ENCODE measurements around the gene ADAMTS17.

ADAMTS17 gene

DNA sequence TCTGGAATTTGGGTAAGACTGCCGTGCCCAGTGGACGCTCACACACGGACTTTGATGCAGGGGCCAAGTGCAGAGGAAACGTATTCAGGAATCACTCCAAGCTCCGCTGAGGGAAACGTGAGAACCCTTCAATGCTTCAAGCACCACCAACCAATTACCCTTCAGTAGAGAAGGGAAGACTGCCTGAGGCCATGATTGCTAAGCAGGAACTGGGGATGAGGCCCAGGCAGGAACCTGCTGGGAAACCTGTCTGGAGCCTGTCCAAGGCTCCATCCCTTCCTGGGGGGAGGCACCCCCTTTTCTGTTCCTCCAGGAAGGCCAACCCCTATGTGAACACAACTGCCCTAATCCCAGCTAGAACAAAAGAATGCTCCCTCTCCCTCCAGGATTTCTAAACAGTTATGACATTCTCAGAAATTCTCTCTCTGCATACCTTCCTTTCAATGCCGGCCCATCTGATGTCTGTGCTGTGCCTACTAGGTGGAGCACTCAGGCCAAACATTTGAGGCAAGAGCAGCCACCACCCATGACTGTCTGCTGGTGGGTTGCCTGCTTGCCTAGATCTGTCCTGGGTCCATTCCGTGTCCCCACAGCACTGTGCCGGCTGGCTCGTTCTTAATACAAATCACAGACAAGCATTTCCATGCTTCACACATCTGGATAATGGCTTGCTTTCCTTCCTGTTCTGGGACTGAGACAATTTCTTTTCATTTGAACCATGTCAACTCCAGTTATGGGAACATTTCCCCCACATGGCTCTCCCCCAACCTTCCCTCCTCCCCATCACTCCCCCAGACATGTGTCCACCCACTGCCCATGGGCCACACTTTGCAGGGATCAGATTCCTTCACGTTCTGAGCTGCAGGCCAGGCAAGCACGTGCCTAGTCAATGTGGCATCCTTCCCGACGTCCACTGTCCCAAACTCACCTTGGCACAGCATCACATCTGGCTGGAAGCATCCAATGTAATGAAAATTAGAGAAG, 149.4 kb downstream of the ADAMTS17 start:
- no peak overlapping the region for H3K4me3 ChIP-seq (ENCODE audit: low read depth, low read length)
- DNase-seq (ENCODE audit: low read depth), result no peak

GRCh38 chr15:100191161-100191560, 150.6 kb downstream of the ADAMTS17 start:
- no peak for DNase-seq (ENCODE audit: low read depth)
- H3K4me3 ChIP-seq (ENCODE audit: low read depth, low read length), result no peak overlapping the region

GRCh38 chr15:100190675-100191074, 151.1 kb downstream of the ADAMTS17 start:
- no peak for DNase-seq (ENCODE audit: low read depth)
- H3K4me3 ChIP-seq (ENCODE audit: low read depth, low read length), result no peak overlapping the region

GRCh38 chr15:100189849-100190248, 151.9 kb downstream of the ADAMTS17 start:
- no peak for DNase-seq (ENCODE audit: low read depth)
- no peak overlapping the region for H3K4me3 ChIP-seq (ENCODE audit: low read depth, low read length)

GRCh38 chr15:100189319-100189718, 152.5 kb downstream of the ADAMTS17 start:
- H3K4me3 ChIP-seq (ENCODE audit: low read depth, low read length), result no peak overlapping the region
- DNase-seq (ENCODE audit: low read depth), result no peak

DNA sequence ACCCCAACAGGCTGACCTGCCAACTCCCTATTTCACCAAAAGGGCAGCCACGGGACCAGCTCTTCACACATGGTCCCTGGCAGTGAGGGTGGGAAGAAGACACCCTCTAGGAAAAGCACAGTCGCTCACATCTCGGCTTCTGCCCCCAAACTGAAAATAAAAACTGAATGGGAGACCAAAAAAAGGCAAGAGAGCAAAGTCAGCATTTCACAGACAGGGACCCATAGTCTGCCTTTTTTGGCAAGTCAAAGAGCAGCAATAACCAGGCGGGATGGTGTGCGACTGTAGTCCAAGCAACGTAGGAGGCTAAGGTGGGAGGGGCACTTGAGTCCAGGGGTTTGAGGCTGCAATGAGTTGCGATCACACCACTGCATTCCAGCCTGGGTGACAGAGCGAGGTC, 154.1 kb downstream of the ADAMTS17 start:
- DNase-seq (ENCODE audit: low read depth), result no peak
- H3K4me3 ChIP-seq (ENCODE audit: low read depth, low read length), result no peak overlapping the region

DNA sequence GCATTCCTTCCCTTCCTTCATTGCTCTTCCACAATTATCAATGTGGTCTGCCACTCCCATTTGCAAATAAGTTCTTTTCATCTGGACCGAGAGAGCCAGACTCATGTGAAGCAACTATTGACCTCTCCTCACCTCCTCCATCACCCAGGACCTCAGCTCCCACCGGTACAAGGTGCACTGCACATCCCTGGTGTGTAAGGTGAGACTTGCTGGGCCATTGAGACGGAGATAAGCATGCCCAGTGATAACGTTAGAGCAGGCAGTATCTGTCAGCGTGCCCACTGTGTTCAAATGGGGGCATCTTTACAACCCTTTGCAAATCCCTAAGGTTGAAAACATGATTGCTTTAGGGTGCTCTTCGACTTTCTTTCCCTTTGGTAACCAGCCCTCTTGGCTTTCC, 154.8 kb downstream of the ADAMTS17 start:
- H3K4me3 ChIP-seq (ENCODE audit: low read depth, low read length), result no peak overlapping the region
- DNase-seq (ENCODE audit: low read depth), result no peak

DNA sequence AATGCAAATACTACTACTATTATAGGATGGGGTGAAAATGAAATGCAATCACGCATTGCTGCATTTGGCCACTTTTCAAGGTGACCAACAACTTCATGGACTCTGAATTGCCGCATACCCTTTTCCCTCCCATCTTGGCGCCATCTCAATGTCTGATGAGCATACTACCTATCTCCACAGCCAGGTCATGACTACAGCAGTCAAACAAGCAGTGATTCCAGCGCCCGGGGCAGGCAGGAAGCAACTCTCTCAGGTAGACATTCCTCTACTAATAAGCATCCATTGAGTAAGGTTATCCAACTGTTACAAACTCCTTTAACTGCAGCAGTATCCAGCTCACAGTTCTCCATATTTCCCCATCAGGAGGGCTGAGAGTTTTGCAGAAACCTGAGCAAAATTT, 155.4 kb downstream of the ADAMTS17 start:
- no peak for DNase-seq (ENCODE audit: low read depth)
- no peak overlapping the region for H3K4me3 ChIP-seq (ENCODE audit: low read depth, low read length)

- no peak for DNase-seq (ENCODE audit: low read depth)
Measured at GRCh38 chr15:100183921-100184495, 157.8 kb downstream of the ADAMTS17 start.

GRCh38 chr15:100180921-100181320, 160.9 kb downstream of the ADAMTS17 start:
- DNase-seq (ENCODE audit: low read depth), result no peak

More at GRCh38 chr15:100183921-100184495, 157.8 kb downstream of the ADAMTS17 start:
- H3K4me3 ChIP-seq (ENCODE audit: low read depth, low read length), result no peak overlapping the region

DNA sequence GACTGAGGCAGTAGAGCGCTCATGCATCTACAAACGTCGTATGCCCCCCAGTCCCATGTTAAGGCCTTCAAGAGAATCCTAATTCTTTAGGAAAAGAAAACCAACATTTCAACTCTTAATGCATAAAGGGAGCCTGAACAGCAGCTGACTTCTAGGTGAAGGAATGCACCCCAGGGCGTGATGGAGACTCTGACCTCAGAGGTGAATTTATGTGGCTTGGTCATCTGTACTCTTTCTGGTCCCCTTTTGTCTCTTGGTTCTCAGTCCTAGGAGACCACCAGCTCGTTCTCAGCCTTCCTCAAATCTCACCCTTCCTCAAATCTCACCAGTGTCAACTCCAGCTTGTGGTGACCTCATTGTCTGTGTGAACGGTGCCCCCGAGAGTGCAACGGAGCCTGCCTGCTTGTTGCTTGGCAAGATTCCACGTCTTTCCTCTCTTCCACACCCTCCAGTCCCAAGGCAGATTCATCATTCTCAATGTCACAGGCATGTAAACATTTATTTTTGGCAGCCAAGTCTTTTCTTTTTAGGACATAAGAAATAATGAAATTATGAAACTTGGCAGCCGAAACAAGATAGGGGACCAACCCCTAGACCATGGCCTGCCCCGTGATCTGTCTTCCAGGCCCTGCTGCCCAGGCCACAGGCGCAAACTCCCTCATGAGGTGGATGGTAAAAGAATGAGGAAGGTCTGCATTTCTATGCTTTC, 166.2 kb downstream of the ADAMTS17 start:
- DNase-seq (ENCODE audit: low read depth), result no peak
- no peak overlapping the region for H3K4me3 ChIP-seq (ENCODE audit: low read depth, low read length)

More at GRCh38 chr15:100180921-100181320, 160.9 kb downstream of the ADAMTS17 start:
- no peak overlapping the region for H3K4me3 ChIP-seq (ENCODE audit: low read depth, low read length)

GRCh38 chr15:100174904-100175275, 166.9 kb downstream of the ADAMTS17 start:
- no peak overlapping the region for H3K4me3 ChIP-seq (ENCODE audit: low read depth, low read length)
- no peak for DNase-seq (ENCODE audit: low read depth)

GRCh38 chr15:100174159-100174903, 167.4 kb downstream of the ADAMTS17 start:
- DNase-seq (ENCODE audit: low read depth), result no peak
- H3K4me3 ChIP-seq (ENCODE audit: low read depth, low read length), result no peak overlapping the region

DNA sequence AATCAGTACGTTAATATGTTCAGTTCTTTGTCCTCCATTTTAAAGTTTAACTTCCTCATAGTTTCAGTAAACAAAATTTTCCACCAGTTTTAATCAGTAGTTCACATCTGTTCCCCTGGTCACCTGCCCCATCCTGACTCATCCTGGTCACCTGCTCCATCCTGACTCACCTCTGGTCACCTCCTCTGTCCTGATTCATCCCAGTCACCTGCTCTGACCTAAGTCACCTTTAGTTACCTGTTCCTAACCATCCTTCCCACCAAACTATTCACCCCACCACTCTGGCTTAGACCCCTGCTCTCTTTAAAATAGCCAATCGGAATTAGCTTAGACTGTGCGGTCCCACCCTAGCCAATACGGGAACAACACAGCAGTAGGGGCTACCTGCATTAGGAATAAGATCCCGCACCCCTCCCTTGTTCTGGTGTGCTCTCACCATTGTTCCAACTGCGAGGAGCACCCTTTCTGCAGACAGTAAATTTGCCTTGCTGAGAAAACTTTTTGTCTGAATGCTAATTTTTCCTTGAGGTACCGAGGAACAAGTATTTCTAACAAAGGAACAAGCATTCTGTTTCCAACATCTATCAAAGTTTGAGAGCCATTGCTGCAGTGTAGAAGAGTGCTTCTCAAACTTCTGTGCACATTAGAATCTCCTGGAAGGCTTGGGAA, 169.3 kb downstream of the ADAMTS17 start:
- no peak for DNase-seq (ENCODE audit: low read depth)
- H3K4me3 ChIP-seq (ENCODE audit: low read depth, low read length), result no peak overlapping the region

DNA sequence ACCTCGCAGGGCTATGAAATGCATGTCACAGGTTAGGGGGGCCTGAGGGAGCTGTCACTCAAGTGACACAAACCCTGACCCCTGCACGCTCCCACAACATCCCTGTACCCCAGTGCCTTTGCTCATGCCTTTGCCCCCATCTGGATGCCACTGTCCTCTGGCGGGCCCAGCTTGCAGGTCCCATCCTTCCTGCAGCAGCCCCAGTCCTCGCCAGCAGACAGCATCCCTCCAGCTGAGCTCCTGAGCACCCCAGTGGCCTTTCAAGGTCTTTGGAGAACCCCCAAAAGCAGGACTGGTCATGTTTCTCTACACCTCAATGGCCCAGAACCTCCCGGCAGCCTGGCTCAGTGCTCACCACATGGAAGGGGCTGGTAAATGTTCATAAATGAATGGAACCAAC, 170.4 kb downstream of the ADAMTS17 start:
- no peak overlapping the region for H3K4me3 ChIP-seq (ENCODE audit: low read depth, low read length)
- no peak for DNase-seq (ENCODE audit: low read depth)

- no peak overlapping the region for H3K4me3 ChIP-seq (ENCODE audit: low read depth, low read length)
- no peak for DNase-seq (ENCODE audit: low read depth)
Measured at GRCh38 chr15:100170291-100171210, 171.2 kb downstream of the ADAMTS17 start.

DNA sequence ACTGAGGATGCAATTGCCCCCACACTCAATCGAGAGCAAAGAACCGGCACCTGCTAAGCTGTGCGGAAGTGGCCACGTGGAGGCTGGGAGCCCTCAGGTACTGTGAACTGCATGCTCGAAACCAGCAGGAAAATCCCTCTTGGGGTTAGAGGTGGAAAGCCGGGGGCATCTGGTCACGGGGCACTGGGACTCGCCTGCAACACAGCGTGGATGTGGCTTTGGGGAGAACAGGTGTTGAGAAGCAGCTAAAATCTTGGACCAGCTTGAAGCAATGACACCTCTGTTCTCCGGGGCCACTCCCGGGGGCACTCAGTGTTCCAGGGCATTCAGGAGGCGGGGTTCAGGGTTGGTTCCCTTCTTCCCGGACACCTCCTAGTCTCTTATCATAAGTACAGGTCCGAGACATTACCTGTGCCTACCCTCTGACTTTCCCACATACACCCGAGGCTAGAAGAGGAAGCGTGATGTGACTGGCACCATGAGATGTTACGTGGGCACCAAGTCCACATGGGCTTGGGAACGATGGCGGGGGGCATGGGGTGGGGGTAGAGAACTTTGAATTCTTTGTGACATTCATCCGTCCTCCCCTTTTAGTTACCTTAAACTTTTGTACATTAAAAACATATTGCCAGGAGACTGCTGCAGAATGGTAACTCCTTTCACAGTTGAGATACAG, 172.0 kb downstream of the ADAMTS17 start:
- H3K4me3 ChIP-seq (ENCODE audit: low read depth, low read length), result no peak overlapping the region
- DNase-seq (ENCODE audit: low read depth), result no peak

GRCh38 chr15:100168787-100169186, 173.0 kb downstream of the ADAMTS17 start:
- no peak for DNase-seq (ENCODE audit: low read depth)

More at GRCh38 chr15:100168787-100169186, 173.0 kb downstream of the ADAMTS17 start:
- no peak overlapping the region for H3K4me3 ChIP-seq (ENCODE audit: low read depth, low read length)

All from skeletal muscle cell (primary cell).